Neuronal stem cell (in vitro differentiated cells): Measurements from ENCODE around the gene MIPEP.

Source experiments
- DNase-seq: peaks from one replicate; pipeline ENCODE4 v3.0.0-alpha.2; 2013; ENCODE audit warnings: low spot score
- H2AFZ ChIP-seq: one replicate; pipeline ENCODE4 v1.6.1; 2013; ENCODE audit warnings: mild to moderate bottlenecking, low read length, inconsistent platforms
- H2AK5ac ChIP-seq: 2 replicates; pipeline ENCODE4 v1.6.1; 2013; ENCODE audit warnings: low read depth, mild to moderate bottlenecking, inconsistent platforms, low read length, moderate library complexity, mixed read lengths
- H2BK120ac ChIP-seq: 2 replicates; pipeline ENCODE4 v1.6.1; 2013; ENCODE audit warnings: low read depth, mild to moderate bottlenecking, inconsistent platforms, low read length, moderate library complexity, mixed read lengths
- H2BK12ac ChIP-seq: one replicate; pipeline ENCODE4 v1.6.1; 2013; ENCODE audit warnings: low read length, inconsistent platforms
- H2BK15ac ChIP-seq: 2 replicates; pipeline ENCODE4 v1.6.1; 2013; ENCODE audit warnings: mild to moderate bottlenecking, low read length, inconsistent platforms, mixed read lengths
- H2BK5ac ChIP-seq: one replicate; pipeline ENCODE4 v1.6.1; 2013; ENCODE audit warnings: inconsistent platforms, mild to moderate bottlenecking, low read length, moderate library complexity
- H3K14ac ChIP-seq: one replicate; pipeline ENCODE4 v1.6.1; 2013; ENCODE audit warnings: low read length, inconsistent platforms
- H3K18ac ChIP-seq: 2 replicates; pipeline ENCODE4 v1.6.1; 2013; ENCODE audit warnings: low read length, inconsistent platforms
- H3K23ac ChIP-seq: 2 replicates; pipeline ENCODE4 v1.6.1; 2013; ENCODE audit warnings: low read depth, mild to moderate bottlenecking, mixed read lengths, low read length, inconsistent platforms; ENCODE audit not compliant: poor library complexity
- H3K27ac ChIP-seq: replicated peaks from 3 replicates; pipeline ENCODE4 v1.5.1; 2013; ENCODE audit warnings: low read length, inconsistent platforms
- H3K27me3 ChIP-seq, 3 experiments: 2 replicates each; pipeline ENCODE4 v1.6.1; 2013; ENCODE audit warnings: low read length in 3 of 3, mild to moderate bottlenecking in 2 of 3, inconsistent platforms in 1 of 3, low read depth in 1 of 3, mixed read lengths in 1 of 3, moderate library complexity in 1 of 3; ENCODE audit not compliant: control insufficient read depth in 3 of 3, insufficient read depth in 3 of 3
- H3K36me3 ChIP-seq, 2 donors: replicated peaks in 1 of 2; 2 replicates each; pipeline ENCODE4 v1.6.1; 2013; ENCODE audit warnings: low read length in 2 of 2; ENCODE audit not compliant: control insufficient read depth in 2 of 2, insufficient read depth in 2 of 2
- H3K4ac ChIP-seq: 2 replicates; pipeline ENCODE4 v1.6.1; 2013; ENCODE audit warnings: inconsistent platforms, mild to moderate bottlenecking, low read length, moderate library complexity
- H3K4me1 ChIP-seq, 2 donors: 1 replicate in 1 of 2; 2 replicates in 1 of 2; pipeline ENCODE4 v1.6.1; 2013; ENCODE audit warnings: low read length in 2 of 2, low read depth in 1 of 2; ENCODE audit not compliant: control insufficient read depth in 2 of 2, insufficient read depth in 1 of 2
- H3K4me2 ChIP-seq: one replicate; pipeline ENCODE4 v1.6.1; 2013; ENCODE audit warnings: mild to moderate bottlenecking, low read length, inconsistent platforms; ENCODE audit not compliant: insufficient read depth, poor library complexity, severe bottlenecking
- H3K4me3 ChIP-seq, 2 donors: 2 replicates each; pipeline ENCODE4 v1.5.1; 2013; ENCODE audit warnings: low read length in 2 of 2, mild to moderate bottlenecking in 2 of 2, inconsistent platforms in 1 of 2, moderate library complexity in 1 of 2
- H3K79me1 ChIP-seq: one replicate; pipeline ENCODE4 v1.6.1; 2013; ENCODE audit warnings: low read depth, mild to moderate bottlenecking, inconsistent platforms, low read length, moderate library complexity
- H3K9ac ChIP-seq: one replicate; pipeline ENCODE4 v1.6.1; 2013; ENCODE audit warnings: mild to moderate bottlenecking, low read depth, low read length, inconsistent platforms; ENCODE audit not compliant: poor library complexity
- H3K9me3 ChIP-seq, 2 donors: replicated peaks in 1 of 2; 2 replicates each; pipeline versions ENCODE3 to v1.6.1; 2013; ENCODE audit warnings: low read length in 2 of 2, mild to moderate bottlenecking in 2 of 2, inconsistent platforms in 1 of 2, low read depth in 1 of 2, mixed read lengths in 1 of 2, moderate library complexity in 1 of 2; ENCODE audit not compliant: control insufficient read depth in 2 of 2, insufficient read depth in 1 of 2
- H4K8ac ChIP-seq: one replicate; pipeline ENCODE4 v1.6.1; 2013; ENCODE audit warnings: low read depth, mild to moderate bottlenecking, inconsistent platforms, low read length, moderate library complexity
- H4K91ac ChIP-seq: one replicate; pipeline ENCODE4 v1.6.1; 2013; ENCODE audit warnings: low read length, low read depth, mild to moderate bottlenecking, inconsistent platforms; ENCODE audit not compliant: poor library complexity
- WGBS, 2 donors: extraction: QIAGEN DNeasy Blood & Tissue Kit; methylation state at CpG; one replicate each; pipeline ENCODE4 v1.1.7; 2013; ENCODE audit warnings: missing lambda C conversion rate in 2 of 2, mixed read lengths in 1 of 2; ENCODE audit not compliant: insufficient read length in 2 of 2, insufficient replicate concordance in 1 of 2; ENCODE audit errors: extremely low coverage in 2 of 2; 5-methylcytosine and 5-hydroxymethylcytosine counted together

MIPEP gene

GRCh38 chr13:23801141-23801540 is 88.1 kb downstream of the MIPEP start:
- H3K4me3 ChIP-seq, result no peak overlapping the region
- H2BK15ac ChIP-seq, result no peak overlapping the region
- no peak overlapping the region for H3K9ac ChIP-seq
- H4K91ac ChIP-seq, result no peak overlapping the region
- H3K27ac ChIP-seq, result no peak overlapping the region
- H2BK12ac ChIP-seq, result no peak overlapping the region
- no peaks in the 10 kb centered on the region for H3K27me3 ChIP-seq
- peaks cover 0 to 4% of the 10 kb centered on the region in 2 donors for H3K36me3 ChIP-seq
- no peak overlapping the region for H3K18ac ChIP-seq
- no peak overlapping the region for H2BK5ac ChIP-seq
- H3K79me1 ChIP-seq, result no peaks in the 10 kb centered on the region
- WGBS, 2 donors, result no CpG with 5 or more reads among the region's 4 CpGs
- H3K4ac ChIP-seq, result no peak overlapping the region
- H3K4me1 ChIP-seq, result peaks cover 0 to 3% of the 10 kb centered on the region in 2 donors
- no peak overlapping the region for H4K8ac ChIP-seq
- no peak overlapping the region for H3K23ac ChIP-seq
- no peak overlapping the region for H3K4me2 ChIP-seq
- H3K14ac ChIP-seq, result no peak overlapping the region
- no peak overlapping the region for H2BK120ac ChIP-seq
- no peak overlapping the region for H2AFZ ChIP-seq
- H3K9me3 ChIP-seq, result peaks cover 6 to 16% of the 10 kb centered on the region in 2 donors
- H2AK5ac ChIP-seq, result no peak overlapping the region
- DNase-seq, result no peak

DNA sequence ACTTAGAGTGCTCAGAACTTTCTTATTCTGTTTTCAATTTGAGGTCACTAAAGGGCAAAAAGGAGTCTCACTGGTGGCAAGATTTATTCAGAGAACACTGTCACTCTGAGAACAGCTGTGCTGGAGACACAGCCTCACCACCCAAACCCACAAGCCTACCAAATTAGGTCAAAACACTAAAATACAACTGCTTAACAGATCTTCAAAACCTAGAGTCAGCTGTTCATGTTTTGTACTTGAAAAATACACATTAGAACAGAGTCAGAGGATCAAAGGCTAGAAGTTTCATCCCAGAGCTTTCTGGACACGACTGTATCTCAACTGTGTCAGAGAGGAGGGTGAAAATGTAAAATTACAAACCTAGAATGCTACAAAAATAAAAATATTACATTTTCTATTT is 89.3 kb downstream of the MIPEP start:
- Histone ChIP-seq H3K18ac (no peak overlapping the region), H2BK5ac (no peak overlapping the region), H3K36me3 (peaks cover 0 to 4% of the 10 kb centered on the region in 2 donors), H3K27me3 (no peaks in the 10 kb centered on the region), H3K4ac (no peak overlapping the region), H3K4me2 (no peak overlapping the region), H3K27ac (no peak overlapping the region), H3K4me1 (peaks cover 0 to 3% of the 10 kb centered on the region in 2 donors), H3K9ac (no peak overlapping the region), H3K23ac (no peak overlapping the region), H3K79me1 (no peaks in the 10 kb centered on the region), H3K14ac (no peak overlapping the region), H3K9me3 (peaks cover 6 to 16% of the 10 kb centered on the region in 2 donors), H3K4me3 (no peak overlapping the region), H2BK15ac (no peak overlapping the region), H4K8ac (no peak overlapping the region), H2AFZ (no peak overlapping the region), H2BK120ac (no peak overlapping the region), H2BK12ac (no peak overlapping the region), H2AK5ac (no peak overlapping the region), H4K91ac (no peak overlapping the region)
- WGBS, 2 donors, result no CpG with 5 or more reads among the region's 1 CpG
- DNase-seq, result no peak

GRCh38 chr13:23797276-23797903 is 91.8 kb downstream of the MIPEP start:
- no peak overlapping the region for H3K27ac ChIP-seq
- peaks cover 0 to 3% of the 10 kb centered on the region in 2 donors for H3K4me1 ChIP-seq
- H3K4me3 ChIP-seq, result no peak overlapping the region
- H3K4ac ChIP-seq, result no peak overlapping the region
- no peak overlapping the region for H3K18ac ChIP-seq
- no peak overlapping the region for H3K14ac ChIP-seq
- no peak overlapping the region for H3K9ac ChIP-seq
- H3K79me1 ChIP-seq, result no peaks in the 10 kb centered on the region
- no peak for DNase-seq
- H4K8ac ChIP-seq, result no peak overlapping the region
- no peak overlapping the region for H2BK5ac ChIP-seq
- H2AK5ac ChIP-seq, result no peak overlapping the region
- WGBS, 2 donors, result no CpG with 5 or more reads among the region's 5 CpGs
- H3K23ac ChIP-seq, result no peak overlapping the region
- H2AFZ ChIP-seq, result no peak overlapping the region
- H2BK12ac ChIP-seq, result no peak overlapping the region
- H3K27me3 ChIP-seq, result no peaks in the 10 kb centered on the region
- no peak overlapping the region for H2BK15ac ChIP-seq
- no peak overlapping the region for H3K4me2 ChIP-seq
- no peak overlapping the region for H2BK120ac ChIP-seq
- peaks cover 0 to 4% of the 10 kb centered on the region in 2 donors for H3K36me3 ChIP-seq
- H3K9me3 ChIP-seq, result peaks cover 6 to 16% of the 10 kb centered on the region in 2 donors
- H4K91ac ChIP-seq, result no peak overlapping the region

GRCh38 chr13:23796551-23796950 is 92.6 kb downstream of the MIPEP start:
- Histone ChIP-seq H3K18ac (no peak overlapping the region), H3K79me1 (no peaks in the 10 kb centered on the region), H3K4me3 (no peak overlapping the region), H2BK15ac (no peak overlapping the region), H2BK12ac (no peak overlapping the region), H3K27me3 (no peaks in the 10 kb centered on the region), H3K27ac (no peak overlapping the region), H2AK5ac (no peak overlapping the region), H2BK5ac (no peak overlapping the region), H4K91ac (no peak overlapping the region), H3K23ac (no peak overlapping the region), H3K4me1 (peaks cover 0 to 3% of the 10 kb centered on the region in 2 donors), H3K9ac (no peak overlapping the region), H4K8ac (no peak overlapping the region), H3K4me2 (no peak overlapping the region), H3K14ac (no peak overlapping the region), H3K9me3 (peaks cover 6 to 16% of the 10 kb centered on the region in 2 donors), H2AFZ (no peak overlapping the region), H3K36me3 (peaks cover 0 to 4% of the 10 kb centered on the region in 2 donors), H2BK120ac (no peak overlapping the region), H3K4ac (no peak overlapping the region)
- DNase-seq, result no peak
- WGBS, 2 donors, result no CpG with 5 or more reads among the region's 2 CpGs
